Heart right ventricle (tissue), 16 donors: Measurements from ENCODE around the gene PIK3AP1. TPM values are rescaled to one million over a fixed set of nuclear protein-coding genes. Genes with fewer than 3 reads are reported as not detected.
A peak's percentile ranks its signal among the peaks of the same experiment; 100 is the strongest.

Experiments used
- ATAC-seq, 8 donors: fragments of 200-7000 bp; cut with Tn5 transposase; one replicate each; pipeline ENCODE4 v1.9.1; 2020; ENCODE audit warnings: mild to moderate bottlenecking in 8 of 8, moderate library complexity in 8 of 8, moderate number of reproducible peaks in 1 of 8
- DNase-seq, 2 donors: peaks; one replicate each; pipeline ENCODE4 v3.0.0-alpha.2; 2020
- H3K27ac ChIP-seq, 10 donors: fragments of 200-600 bp; sonication (generic) in 2 of 10; one replicate each; pipeline versions ENCODE4 v1.5.0 to v1.8.0; 2020 to 2022; ENCODE audit warnings: mild to moderate bottlenecking in 3 of 10
- H3K27me3 ChIP-seq, 7 donors: fragments of 200-600 bp; one replicate each; pipeline ENCODE4 v1.8.0; 2021 to 2022; ENCODE audit warnings: mild to moderate bottlenecking in 2 of 7
- H3K36me3 ChIP-seq, 9 donors: fragments of 200-600 bp; sonication (generic) in 1 of 9; one replicate each; pipeline versions ENCODE4 v1.5.0 to v1.8.0; 2020 to 2022; ENCODE audit warnings: mild to moderate bottlenecking in 2 of 9
- H3K4me1 ChIP-seq, 9 donors: fragments of 200-600 bp; sonication (generic) in 1 of 9; one replicate each; pipeline versions ENCODE4 v1.5.0 to v1.8.0; 2020 to 2022; ENCODE audit warnings: mild to moderate bottlenecking in 4 of 9
- H3K4me3 ChIP-seq, 10 donors: fragments of 200-600 bp; sonication (generic) in 2 of 10; one replicate each; pipeline versions ENCODE4 v1.5.0 to v1.8.0; 2020 to 2022; ENCODE audit warnings: mild to moderate bottlenecking in 7 of 10, moderate library complexity in 2 of 10
- H3K9me3 ChIP-seq, 11 donors: fragments of 200-600 bp in 10 of 11; sonication (generic) in 2 of 11; one replicate each; pipeline versions ENCODE4 v1.5.0 to v1.8.0; 2013 to 2022; ENCODE audit warnings: mild to moderate bottlenecking in 2 of 11, control low read depth in 1 of 11, moderate library complexity in 1 of 11
- CTCF ChIP-seq, 9 donors: fragments of 200-600 bp; sonication (generic) in 2 of 9; IDR thresholded peaks; one replicate each; pipeline versions ENCODE4 v1.5.0 to v1.8.0; 2021 to 2022; ENCODE audit warnings: antibody characterized with exemption in 9 of 9, mild to moderate bottlenecking in 5 of 9, moderate library complexity in 1 of 9
- WGBS, 2 donors: extraction: QIAGEN DNeasy Blood & Tissue Kit; methylation state at CpG; one replicate each; pipeline ENCODE4 v1.1.7; 2013; ENCODE audit warnings: inconsistent platforms in 1 of 2; 5-methylcytosine and 5-hydroxymethylcytosine counted together
- intact Hi-C, 10 donors: fragments of 100-400 bp; cut with DNase I; formaldehyde crosslinking; loops; one replicate each; pipeline versions ENCODE4 v1.11.1 to v1.14.2; 2022
- polyA plus RNA-seq, 2 donors: library from polyadenylated mRNA; stranded (reverse); fragments of 200-250 nt; gene quantifications; one replicate each; pipeline ENCODE4 v1.2.3, GENCODE V29; 2013
- total RNA-seq, 10 donors: library from RNA; stranded (reverse); fragmentation: NEBNext Ultra II Directional in 3 of 10; extraction: Animal tissue kit (Norgen Biotek cat#: 25700) in 3 of 10; gene quantifications; one replicate each; pipeline versions ENCODE4 v1.2.1 to v1.2.4, GENCODE V29; 2021 to 2023
- donor health status: Arrhythmogenic right ventricular cardiomyopathy.
- donor health status: ischemic (EF 13 %, LVEDD 7.1; RV severe dilation, severe dysfunction).
- donor health status: healthy with polysubstance abuse.
- donor health status: DM: no; HTN: yes; CAD: no.
- donor health status: DM: no; HTN: no; CAD: no.
- donor health status: ischemic (EF 25% LVEDD 6.9; RV normal size, moderate dysfunction).
- donor health status: ischemic (EF 25% LVEDD 5.7; RV mildly dilated, moderate dysfunction).
- donor health status: healthy.
- donor health status: DM: yes; HTN: yes; CAD: no.
- donor health status: Ischemic cardiomyopathy.
- donor health status: ischemic (EF 35%, LVEDD 5.7; RV mildly dilated, moderate dysfunction).
- donor health status: nonischemic (EF 11% LVEDD 7.7; RV severe dilation, severe dysfunction).
- donor health status: DM: yes; HTN: yes; CAD: no.
- donor health status: PGD.
- donor health status: ischemic (EF 29% LVEDD 5.4; RV normal size, mild dysfunction).
- donor health status: nonischemic (EF 23%, LVEDD 6.1; RV moderate dilation, normal function).

PIK3AP1 gene
- total and polyA plus RNA-seq, 12 donors = 1.0 to 22.1 (median 3.6) TPM

GRCh38 chr10:96618653-96619052 lies 101.7 kb downstream of the PIK3AP1 start:
- ATAC-seq (peak; percentile 78 to 89 (median 84)), DNase-seq (peak; percentile 23 to 51)
- TF ChIP-seq CTCF (IDR thresholded peaks at IDR 0.05) = no peak
- peaks cover 0 to 95% (median 0%) of the 10 kb centered on the region in 9 donors for H3K36me3 ChIP-seq
- WGBS, 2 donors = 6 to 18% methylated on average over 2 of the region's 2 CpGs
- no peak overlapping the region for H3K4me3 ChIP-seq
- H3K4me1 ChIP-seq = peaks cover 8 to 56% (median 33%) of the 10 kb centered on the region in 9 donors
- intact Hi-C loops = loop anchor here in 1 of 10 donors (2.0 kb wide), 1 partner anchor 32 kb away; the partner anchor contains the start of gene TM9SF3
- no peaks in the 10 kb centered on the region for H3K27me3 ChIP-seq
- no peaks in the 10 kb centered on the region for H3K9me3 ChIP-seq
- peak overlapping the region; percentile 56 to 89 (median 84) for H3K27ac ChIP-seq

GRCh38 chr10:96616961-96617360 lies 103.4 kb downstream of the PIK3AP1 start:
- no peaks in the 10 kb centered on the region for H3K27me3 ChIP-seq
- WGBS, 2 donors = 40 to 56% methylated on average over 4 of the region's 4 CpGs
- TF ChIP-seq CTCF (IDR thresholded peaks at IDR 0.05) = no peak
- peaks cover 8 to 56% (median 33%) of the 10 kb centered on the region in 9 donors for H3K4me1 ChIP-seq
- intact Hi-C loops = no loop called here
- no peak for DNase-seq
- no peaks in the 10 kb centered on the region for H3K9me3 ChIP-seq
- peaks cover 0 to 85% (median 0%) of the 10 kb centered on the region in 9 donors for H3K36me3 ChIP-seq
- no peak for ATAC-seq
- peak overlapping the region in 2 of 10 donors; percentile 85 to 88 for H3K27ac ChIP-seq
- H3K4me3 ChIP-seq = no peak overlapping the region

GRCh38 chr10:96614515-96614914 lies 105.8 kb downstream of the PIK3AP1 start:
- 58 to 60% methylated on average over 2 of the region's 2 CpGs for WGBS, 2 donors
- H3K27me3 ChIP-seq = no peaks in the 10 kb centered on the region
- ATAC-seq (peak in 3 of 8 donors; percentile 16 to 60 (median 34)), DNase-seq (no peak)
- H3K4me1 ChIP-seq = peaks cover 3 to 43% (median 23%) of the 10 kb centered on the region in 9 donors
- intact Hi-C loops = no loop called here
- H3K4me3 ChIP-seq = no peak overlapping the region
- H3K9me3 ChIP-seq = no peaks in the 10 kb centered on the region
- H3K27ac ChIP-seq = peak overlapping the region in 1 of 10 donors; percentile 8
- H3K36me3 ChIP-seq = peaks cover 0 to 80% (median 0%) of the 10 kb centered on the region in 9 donors
- no peak for TF ChIP-seq CTCF (IDR thresholded peaks at IDR 0.05)

- Histone ChIP-seq H3K27me3 (no peaks in the 10 kb centered on the region), H3K4me1 (peaks cover 0 to 34% (median 16%) of the 10 kb centered on the region in 9 donors), H3K9me3 (no peaks in the 10 kb centered on the region), H3K36me3 (peaks cover 0 to 80% (median 0%) of the 10 kb centered on the region in 9 donors), H3K27ac (no peak overlapping the region), H3K4me3 (no peak overlapping the region)
- DNase-seq (no peak), ATAC-seq (no peak)
- intact Hi-C loops = no loop called here
- WGBS, 2 donors = 89 to 90% methylated on average over 3 of the region's 3 CpGs
- TF ChIP-seq CTCF (IDR thresholded peaks at IDR 0.05) = no peak
Measured at GRCh38 chr10:96613576-96613975, 106.7 kb downstream of the PIK3AP1 start.
